Memory B cell (primary cell): ENCODE measurements around the gene ZNF561.
"Not testable (repeated sequence)": the region's sequence is repeated elsewhere in the genome, so short reads cannot be mapped to it uniquely, and the experiment has no call there.

Source experiments
- ATAC-seq: fragments of 150-1000 bp; cut with Tn5 transposase; 2 replicates; pipeline ENCODE4 v1.10.0; 2021; ENCODE audit warnings: low read depth, mild to moderate bottlenecking, moderate library complexity
- DNase-seq, 2 donors: peaks; one replicate each; pipeline ENCODE4 v3.0.0; 2022; ENCODE audit warnings: low spot score in 2 of 2
- H3K27ac Mint-ChIP-seq: one replicate; pipeline ENCODE4 v1.8.0; 2022; ENCODE audit warnings: mild to moderate bottlenecking, moderate library complexity, mixed read lengths
- H3K27me3 Mint-ChIP-seq: one replicate; pipeline ENCODE4 v1.8.0; 2022; ENCODE audit warnings: mixed read lengths
- H3K36me3 Mint-ChIP-seq: one replicate; pipeline ENCODE4 v1.8.0; 2022; ENCODE audit warnings: mild to moderate bottlenecking, mixed read lengths
- H3K4me1 Mint-ChIP-seq: one replicate; pipeline ENCODE4 v1.8.0; 2022; ENCODE audit warnings: mixed read lengths
- H3K4me3 Mint-ChIP-seq: one replicate; pipeline ENCODE4 v1.8.0; 2022; ENCODE audit warnings: mild to moderate bottlenecking, moderate library complexity, mixed read lengths
- H3K9me3 Mint-ChIP-seq: one replicate; pipeline ENCODE4 v1.8.0; 2022; ENCODE audit warnings: mixed read lengths

ZNF561 gene

DNA sequence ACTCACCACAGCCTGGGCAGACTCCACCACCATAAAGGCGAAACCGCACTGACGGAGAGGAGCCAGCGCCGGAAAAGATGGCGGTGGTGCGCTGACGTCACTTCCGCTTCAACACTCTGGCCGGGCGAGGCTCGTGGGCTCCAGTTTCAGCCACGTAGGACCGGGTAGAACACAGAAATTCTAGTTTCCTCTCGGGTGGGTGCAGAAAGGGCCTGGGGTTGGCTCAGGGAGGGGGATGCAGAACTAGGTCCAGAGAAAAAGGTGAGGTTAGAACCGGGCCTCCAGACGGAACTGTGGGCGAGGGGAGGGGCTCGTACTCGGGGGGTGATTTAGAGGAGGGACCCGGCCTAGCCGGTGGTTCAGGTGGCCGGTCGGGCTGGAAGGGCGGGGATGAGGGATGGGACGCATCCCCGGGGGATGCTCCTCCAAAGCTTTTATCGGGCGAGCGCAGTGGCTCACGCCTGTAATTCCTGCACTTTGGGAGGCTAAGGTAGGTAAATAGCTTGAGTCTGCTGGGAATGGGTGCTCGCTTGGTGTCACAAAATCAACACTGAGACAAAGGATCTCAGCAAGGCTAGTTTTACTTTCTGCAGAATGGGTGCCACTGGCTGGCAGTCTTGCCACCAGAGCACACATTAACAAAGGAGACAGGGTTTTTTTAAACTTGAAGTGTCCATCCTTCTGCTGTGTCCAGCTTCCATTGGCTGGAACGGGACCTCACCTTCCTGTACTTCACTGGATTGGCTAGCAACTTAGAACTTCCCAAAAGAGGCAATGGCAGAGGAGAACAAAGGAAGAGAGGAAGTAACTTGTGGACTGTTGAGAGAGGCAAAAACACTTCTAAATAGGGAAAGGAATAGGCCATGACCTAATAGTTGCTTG, at the start of gene ZNF561:
Gene ZNF561, minus strand, starts transcription at position 77 of the 882 bp plus-strand sequence. CDS start 1,776 bp downstream, outside the sequence.
- H3K4me1 Mint-ChIP-seq, result peaks cover 11% of the 10 kb centered on the region
- H3K36me3 Mint-ChIP-seq, result peaks cover 17% of the 10 kb centered on the region
- peak within 1 kb of the TSS; percentile 99 for H3K27ac Mint-ChIP-seq
- ATAC-seq (peak; percentile 91), DNase-seq (peak; percentile 85 to 86)
- no peaks in the 10 kb centered on the region for H3K27me3 Mint-ChIP-seq
- peak within 1 kb of the TSS; percentile 100 for H3K4me3 Mint-ChIP-seq
- peaks cover 2% of the 10 kb centered on the region for H3K9me3 Mint-ChIP-seq

DNA sequence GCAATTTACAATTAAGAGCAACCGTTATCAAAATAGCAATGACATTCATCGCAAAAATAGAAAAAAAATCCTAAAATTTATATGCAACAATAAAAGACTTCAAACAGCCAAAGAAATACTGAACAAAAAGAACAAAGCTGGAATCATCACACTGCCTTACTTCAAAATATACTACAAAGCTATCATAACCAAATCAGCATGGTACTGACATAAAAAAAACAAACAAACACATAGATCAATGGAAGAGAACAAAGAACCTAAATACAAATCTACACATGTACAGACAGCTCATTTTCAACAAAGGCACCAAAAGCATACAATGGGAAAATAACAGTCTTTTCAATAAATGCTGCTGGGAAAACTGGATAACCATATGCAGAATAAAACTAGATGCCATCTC, 47.5 kb upstream of the ZNF561 start:
- Mint-ChIP-seq H3K4me3 (no peak overlapping the region), H3K36me3 (peaks cover 52% of the 10 kb centered on the region), H3K4me1 (peaks cover 11% of the 10 kb centered on the region), H3K9me3 (peaks cover 29% of the 10 kb centered on the region), H3K27ac (no peak overlapping the region), H3K27me3 (no peaks in the 10 kb centered on the region)
- ATAC-seq, result no peak
- no peak for DNase-seq

DNA sequence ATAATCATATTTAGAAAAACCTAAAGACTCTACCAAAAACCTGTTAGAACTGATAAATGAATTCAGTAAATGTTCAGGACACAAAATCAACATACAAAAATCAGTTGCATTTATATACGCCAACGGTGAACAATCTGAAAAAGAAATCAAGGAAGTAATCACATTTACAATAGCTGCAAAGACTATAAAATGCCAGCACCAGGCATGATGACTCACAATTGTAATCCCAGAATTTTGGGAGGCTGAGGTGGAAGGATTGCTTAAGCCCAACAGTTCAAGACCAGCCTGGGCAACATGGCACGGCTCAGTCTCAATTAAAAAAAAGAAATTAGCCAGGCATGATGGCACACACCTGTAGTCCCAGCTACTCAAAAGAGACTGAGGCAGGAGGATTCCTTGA, 46.9 kb upstream of the ZNF561 start:
- ATAC-seq (no peak), DNase-seq (no peak)
- peaks cover 11% of the 10 kb centered on the region for H3K4me1 Mint-ChIP-seq
- H3K36me3 Mint-ChIP-seq, result peaks cover 51% of the 10 kb centered on the region
- H3K9me3 Mint-ChIP-seq, result peaks cover 27% of the 10 kb centered on the region
- H3K4me3 Mint-ChIP-seq, result peak overlapping the region; percentile 11
- H3K27ac Mint-ChIP-seq, result no peak overlapping the region
- no peaks in the 10 kb centered on the region for H3K27me3 Mint-ChIP-seq

DNA sequence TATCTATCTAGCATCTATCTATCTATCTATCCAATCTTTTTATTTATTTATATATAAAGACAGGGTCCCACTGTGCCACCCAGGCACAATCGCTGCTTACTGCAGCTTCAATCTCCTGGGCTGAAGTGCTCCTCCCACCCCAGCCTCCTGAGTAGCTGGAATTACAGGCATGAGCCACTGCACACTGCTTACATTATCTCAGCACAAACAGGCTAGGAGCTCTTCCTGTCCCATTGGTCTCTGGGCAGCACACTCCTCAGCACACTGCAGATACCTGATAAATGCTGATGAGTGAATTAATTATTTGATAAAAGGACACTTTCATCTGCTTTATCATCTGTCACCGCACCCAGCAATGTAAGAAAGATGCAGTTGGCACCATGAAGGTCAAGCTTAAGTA, 37.7 kb upstream of the ZNF561 start:
- Mint-ChIP-seq H3K4me3 (no peak overlapping the region), H3K9me3 (peaks cover 1% of the 10 kb centered on the region), H3K27ac (no peak overlapping the region), H3K4me1 (peaks cover 5% of the 10 kb centered on the region), H3K36me3 (peaks cover 27% of the 10 kb centered on the region), H3K27me3 (no peaks in the 10 kb centered on the region)
- DNase-seq, result no peak
- no peak for ATAC-seq

DNA sequence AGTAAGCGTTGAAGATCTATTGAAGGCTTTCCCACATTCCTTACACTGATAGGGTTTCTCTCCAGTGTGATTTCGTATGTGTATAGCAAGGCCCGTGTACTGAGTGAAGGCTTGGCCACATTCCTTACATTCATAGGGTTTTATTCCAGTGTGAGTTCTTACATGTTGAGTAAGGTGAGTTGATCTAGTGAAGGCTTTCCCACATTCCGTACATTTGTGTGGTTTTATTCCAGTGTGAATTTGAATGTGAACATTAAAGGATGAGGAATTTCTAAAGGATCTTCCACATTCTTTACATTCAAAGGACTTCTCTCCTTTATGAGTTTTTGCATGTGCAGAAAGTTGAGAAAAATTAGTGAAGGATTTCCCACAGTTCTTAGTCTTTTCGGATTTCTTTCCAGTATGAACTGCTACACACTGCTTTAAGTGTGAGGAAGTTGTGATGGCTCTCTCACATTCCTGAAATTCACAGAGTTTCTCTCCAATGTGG, 32.1 kb upstream of the ZNF561 start:
- not testable (repeated sequence) for H3K4me1 Mint-ChIP-seq, H3K27me3 Mint-ChIP-seq, DNase-seq, H3K4me3 Mint-ChIP-seq, H3K27ac Mint-ChIP-seq, ATAC-seq
- Mint-ChIP-seq H3K9me3 (peaks cover 11% of the 10 kb centered on the region), H3K36me3 (peaks cover 55% of the 10 kb centered on the region)

DNA sequence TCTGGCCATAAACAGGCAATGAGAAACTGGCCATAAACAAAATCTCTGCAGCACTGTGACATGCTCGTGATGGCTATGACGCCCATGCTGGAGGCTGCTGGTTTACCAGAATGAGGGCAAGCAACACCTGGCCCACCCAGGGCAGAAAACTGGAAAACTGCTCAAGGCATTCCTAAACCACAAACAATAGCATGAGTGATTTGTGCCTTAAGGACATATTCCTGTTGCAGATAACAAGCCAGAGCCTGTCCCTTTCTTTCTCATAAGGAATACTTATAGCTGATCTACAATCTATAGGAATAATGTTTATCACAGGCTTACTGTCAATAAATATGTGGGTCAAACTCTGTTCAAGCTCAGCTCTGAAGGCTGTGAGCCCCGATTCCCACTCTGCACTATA, 30.4 kb upstream of the ZNF561 start:
- H3K36me3 Mint-ChIP-seq, result peaks cover 50% of the 10 kb centered on the region
- H3K4me3 Mint-ChIP-seq, ATAC-seq, H3K9me3 Mint-ChIP-seq, H3K27me3 Mint-ChIP-seq, H3K4me1 Mint-ChIP-seq, H3K27ac Mint-ChIP-seq, DNase-seq: not testable (repeated sequence)

DNA sequence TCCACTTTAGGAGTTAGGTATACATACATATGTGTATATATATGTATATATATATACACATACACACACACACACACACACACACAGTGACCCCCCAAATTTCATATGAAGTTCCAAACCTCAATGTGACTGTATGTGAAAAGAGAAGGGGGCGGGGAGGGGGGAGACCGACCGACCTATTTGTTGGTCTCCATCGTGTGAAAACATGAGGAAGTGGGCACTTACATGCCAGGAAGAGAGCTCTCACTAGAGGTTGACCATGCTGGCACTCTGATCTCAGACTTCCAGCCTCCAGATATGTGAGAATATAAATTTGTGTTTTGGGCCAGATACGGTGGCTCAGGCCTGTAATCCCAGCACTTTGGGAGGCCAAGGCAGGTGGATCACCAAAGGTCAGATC, 29.3 kb upstream of the ZNF561 start:
- peaks cover 10% of the 10 kb centered on the region for H3K9me3 Mint-ChIP-seq

DNA sequence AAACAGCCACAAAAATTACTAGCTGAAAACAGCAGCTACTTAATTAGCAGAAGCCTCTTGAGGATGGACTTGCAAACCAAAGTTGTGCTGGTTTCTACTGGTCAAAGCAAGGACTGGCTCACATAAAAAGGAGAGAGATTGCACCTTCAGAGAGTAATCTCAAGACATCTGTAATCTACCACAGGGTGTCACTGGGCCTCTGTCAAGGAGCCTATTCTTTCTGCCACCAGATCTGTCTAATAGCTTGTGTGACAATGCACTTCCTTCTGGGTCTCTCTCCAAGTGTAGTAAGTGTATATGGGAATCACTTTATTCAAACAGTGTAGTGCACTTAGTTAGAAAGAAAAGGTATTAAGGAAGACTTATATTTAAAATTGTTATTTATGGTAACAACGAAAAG, 24.4 kb upstream of the ZNF561 start:
- H3K9me3 Mint-ChIP-seq, result peaks cover 7% of the 10 kb centered on the region
- H3K27me3 Mint-ChIP-seq, result no peaks in the 10 kb centered on the region
- DNase-seq (no peak), ATAC-seq (no peak)
- H3K36me3 Mint-ChIP-seq, result peaks cover 34% of the 10 kb centered on the region
- H3K27ac Mint-ChIP-seq, result no peak overlapping the region
- H3K4me1 Mint-ChIP-seq, result no peaks in the 10 kb centered on the region
- no peak overlapping the region for H3K4me3 Mint-ChIP-seq

More for the DNA sequence above, 29.3 kb upstream of the ZNF561 start:
- H3K27ac Mint-ChIP-seq, result no peak overlapping the region
- peaks cover 42% of the 10 kb centered on the region for H3K36me3 Mint-ChIP-seq
- H3K4me3 Mint-ChIP-seq, result no peak overlapping the region
- H3K4me1 Mint-ChIP-seq, result no peaks in the 10 kb centered on the region
- DNase-seq, result no peak
- H3K27me3 Mint-ChIP-seq, result no peaks in the 10 kb centered on the region
- ATAC-seq, result no peak

DNA sequence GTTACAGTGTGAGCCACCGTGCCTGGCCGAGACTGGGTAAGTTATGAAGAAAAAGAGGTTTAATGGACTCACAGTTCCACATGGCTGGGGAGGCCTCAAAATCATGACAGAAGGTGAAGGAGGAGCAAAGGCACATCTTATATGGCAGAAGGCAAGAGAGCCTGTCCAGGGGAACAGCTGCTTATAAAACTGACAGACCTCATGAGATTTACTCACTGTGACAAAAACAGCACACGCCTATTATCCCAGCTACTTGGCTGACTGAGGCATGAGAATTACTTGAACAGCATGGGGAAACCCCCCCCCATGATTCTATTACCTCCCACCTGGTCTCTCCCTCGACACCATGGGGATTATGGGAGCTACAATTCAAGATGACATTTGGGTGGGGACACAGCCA, 23.4 kb upstream of the ZNF561 start:
- ATAC-seq, result no peak

DNA sequence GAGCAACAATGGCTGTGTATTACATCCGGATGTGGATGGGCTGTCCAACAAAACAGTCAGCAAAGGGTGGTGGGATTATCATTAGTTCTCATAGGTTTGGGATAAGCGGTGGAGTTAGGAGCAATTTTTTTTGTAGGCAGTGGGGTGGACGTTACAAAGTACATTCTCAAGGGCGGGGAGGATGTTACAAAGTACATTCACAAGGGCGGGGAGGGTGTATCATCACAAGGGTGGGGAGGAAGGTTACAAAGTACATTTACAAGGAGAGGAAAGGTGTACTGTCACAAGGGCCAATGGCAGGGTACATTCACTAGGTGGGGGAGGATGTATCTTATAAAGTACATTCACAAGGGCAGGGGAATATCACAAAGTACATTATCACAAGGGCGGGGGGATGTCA, 20.8 kb upstream of the ZNF561 start:
- no peak overlapping the region for H3K27ac Mint-ChIP-seq
- peaks cover 9% of the 10 kb centered on the region for H3K9me3 Mint-ChIP-seq
- peaks cover 23% of the 10 kb centered on the region for H3K36me3 Mint-ChIP-seq
- ATAC-seq (no peak), DNase-seq (no peak)
- H3K27me3 Mint-ChIP-seq, result no peaks in the 10 kb centered on the region
- no peak overlapping the region for H3K4me3 Mint-ChIP-seq
- H3K4me1 Mint-ChIP-seq, result no peaks in the 10 kb centered on the region

More for the DNA sequence above, 23.4 kb upstream of the ZNF561 start:
- Mint-ChIP-seq H3K9me3 (peaks cover 9% of the 10 kb centered on the region), H3K27me3 (no peaks in the 10 kb centered on the region), H3K27ac (no peak overlapping the region), H3K4me1 (no peaks in the 10 kb centered on the region), H3K36me3 (peaks cover 29% of the 10 kb centered on the region), H3K4me3 (no peak overlapping the region)
- no peak for DNase-seq

DNA sequence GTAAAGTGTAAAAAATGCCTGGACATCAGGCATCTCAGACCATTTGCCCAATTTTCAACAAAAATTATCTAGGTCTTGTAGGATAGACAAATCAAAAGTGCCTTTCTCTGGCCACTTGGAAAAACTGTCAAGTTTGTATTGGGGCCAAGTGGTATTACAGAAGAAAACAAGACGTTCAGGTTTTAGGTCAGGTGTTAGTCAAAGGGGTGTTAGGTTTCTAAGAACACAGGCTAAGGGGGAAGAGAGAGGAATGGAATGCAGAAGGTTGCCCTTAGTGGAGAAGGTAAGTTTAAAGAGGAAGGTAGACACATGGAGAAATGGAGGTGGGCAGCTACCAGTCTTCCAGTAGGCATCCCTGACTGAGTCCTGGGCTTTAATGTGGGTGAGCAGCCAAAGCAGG, 19.9 kb upstream of the ZNF561 start:
- ATAC-seq (no peak), DNase-seq (no peak)
- H3K4me3 Mint-ChIP-seq, result no peak overlapping the region
- no peaks in the 10 kb centered on the region for H3K4me1 Mint-ChIP-seq
- no peak overlapping the region for H3K27ac Mint-ChIP-seq
- no peaks in the 10 kb centered on the region for H3K27me3 Mint-ChIP-seq
- H3K9me3 Mint-ChIP-seq, result peaks cover 9% of the 10 kb centered on the region
- peaks cover 21% of the 10 kb centered on the region for H3K36me3 Mint-ChIP-seq

DNA sequence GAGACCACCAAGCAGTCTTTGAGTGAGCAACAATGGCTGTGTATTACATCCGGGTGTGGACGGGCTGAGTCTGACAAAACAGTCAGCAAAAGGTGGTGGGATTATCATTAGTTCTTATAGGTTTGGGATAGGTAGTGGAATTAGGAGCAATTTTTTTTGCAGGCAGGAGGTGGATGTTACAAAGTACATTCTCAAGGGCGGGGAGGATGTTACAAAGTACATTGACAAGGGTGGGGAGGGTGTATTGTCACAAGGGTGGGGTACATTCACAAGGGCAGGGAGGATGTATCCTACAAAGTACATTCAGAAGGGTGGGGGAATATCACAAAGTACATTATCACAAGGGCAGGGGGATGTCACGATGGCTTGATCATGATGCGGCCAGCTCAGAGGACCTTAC, 15.0 kb upstream of the ZNF561 start:
- DNase-seq (no peak), ATAC-seq (no peak)
- no peaks in the 10 kb centered on the region for H3K4me1 Mint-ChIP-seq
- H3K9me3 Mint-ChIP-seq, result peaks cover 6% of the 10 kb centered on the region
- no peak overlapping the region for H3K4me3 Mint-ChIP-seq
- H3K36me3 Mint-ChIP-seq, result peaks cover 26% of the 10 kb centered on the region
- no peaks in the 10 kb centered on the region for H3K27me3 Mint-ChIP-seq
- H3K27ac Mint-ChIP-seq, result no peak overlapping the region

DNA sequence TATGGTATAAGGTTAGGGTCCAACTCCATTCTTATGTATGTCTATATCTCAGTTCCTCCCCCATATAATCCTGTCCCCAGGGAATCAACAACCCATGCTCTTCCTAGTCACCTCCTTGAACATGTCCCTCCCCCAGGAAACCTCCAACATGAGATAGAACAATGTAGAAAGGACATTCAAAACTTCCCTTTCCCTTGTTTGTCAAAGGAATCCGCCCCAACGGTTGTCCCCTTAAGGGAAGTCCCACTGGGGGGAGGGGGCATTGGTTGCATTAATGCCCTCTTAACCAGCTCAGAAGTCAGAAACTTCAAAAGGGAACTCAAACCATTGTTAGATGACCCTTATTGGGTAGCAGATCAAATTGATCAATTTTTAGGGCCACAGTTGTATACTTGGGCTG, 6.8 kb upstream of the ZNF561 start:
- no peak overlapping the region for H3K4me3 Mint-ChIP-seq
- no peaks in the 10 kb centered on the region for H3K9me3 Mint-ChIP-seq
- peaks cover 3% of the 10 kb centered on the region for H3K4me1 Mint-ChIP-seq
- no peak for ATAC-seq
- no peaks in the 10 kb centered on the region for H3K27me3 Mint-ChIP-seq
- DNase-seq, result no peak
- H3K27ac Mint-ChIP-seq, result no peak overlapping the region
- H3K36me3 Mint-ChIP-seq, result peaks cover 16% of the 10 kb centered on the region

DNA sequence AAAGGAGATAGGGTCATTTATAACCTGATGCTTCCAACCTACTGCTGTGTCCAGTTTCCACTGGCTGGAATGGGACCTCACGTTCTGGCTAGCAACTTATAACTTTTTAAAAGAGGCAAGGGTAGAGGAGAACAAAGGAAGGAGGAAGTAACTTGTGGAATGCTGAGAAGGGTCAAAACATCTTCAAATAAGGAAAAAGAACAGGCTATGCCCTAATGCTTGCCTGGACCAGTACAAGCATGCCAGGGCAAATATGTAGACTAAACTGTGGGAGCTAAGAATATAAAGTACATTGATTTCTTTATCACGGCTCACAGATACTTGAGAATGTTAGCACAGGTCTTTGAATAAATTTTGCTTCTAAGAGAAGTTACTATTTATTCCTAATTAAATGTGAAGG, 1.5 kb upstream of the ZNF561 start:
- H3K9me3 Mint-ChIP-seq, result peaks cover 2% of the 10 kb centered on the region
- DNase-seq (no peak), ATAC-seq (no peak)
- H3K36me3 Mint-ChIP-seq, result peaks cover 14% of the 10 kb centered on the region
- H3K4me3 Mint-ChIP-seq, result no peak overlapping the region
- H3K27ac Mint-ChIP-seq, result no peak overlapping the region
- no peaks in the 10 kb centered on the region for H3K27me3 Mint-ChIP-seq
- peaks cover 11% of the 10 kb centered on the region for H3K4me1 Mint-ChIP-seq

DNA sequence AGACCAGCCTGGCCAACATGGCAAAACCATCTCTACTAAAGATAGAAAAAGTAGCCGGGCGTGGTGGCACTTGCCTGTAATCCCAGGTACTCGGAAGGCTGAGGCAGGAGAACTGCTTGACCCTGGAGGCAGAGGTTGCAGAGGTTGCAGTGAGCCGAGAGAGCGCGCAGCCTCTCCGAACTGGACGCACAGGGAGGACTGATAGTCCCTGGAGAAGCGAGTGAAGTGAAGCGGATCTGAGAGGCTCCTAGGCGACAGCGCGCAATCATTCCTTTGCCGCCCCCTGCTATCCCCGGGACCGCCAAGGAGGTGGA, 233 bp downstream of the ZNF561 start:
- Mint-ChIP-seq H3K36me3 (peaks cover 17% of the 10 kb centered on the region), H3K9me3 (peaks cover 2% of the 10 kb centered on the region), H3K27ac (peak overlapping the region; percentile 99), H3K4me3 (peak overlapping the region; percentile 100), H3K27me3 (no peaks in the 10 kb centered on the region), H3K4me1 (peaks cover 9% of the 10 kb centered on the region)
- DNase-seq, result no peak
- no peak for ATAC-seq
